Trophoblast cell (in vitro differentiated cells and primary cell): Measurements from ENCODE around the gene DOCK11.
A peak's percentile ranks its signal among the peaks of the same experiment; 100 is the strongest.

Experiments used
- DNase-seq, 2 donors: peaks; one replicate each; pipeline ENCODE4 v3.0.0-alpha.2; 2016
- H2AFZ ChIP-seq: 2 replicates; pipeline ENCODE4 v1.6.1; 2013; ENCODE audit warnings: low read length, moderate library complexity, mild to moderate bottlenecking; ENCODE audit not compliant: insufficient read depth, poor library complexity
- H2AK5ac ChIP-seq: 2 replicates; pipeline ENCODE4 v1.6.1; 2013; ENCODE audit warnings: mild to moderate bottlenecking, low read length
- H2BK120ac ChIP-seq: 2 replicates; pipeline ENCODE4 v1.6.1; 2013; ENCODE audit warnings: low read length, mild to moderate bottlenecking, moderate library complexity; ENCODE audit not compliant: insufficient read depth, poor library complexity
- H2BK12ac ChIP-seq: 2 replicates; pipeline ENCODE4 v1.6.1; 2013; ENCODE audit warnings: mild to moderate bottlenecking, low read length, moderate library complexity
- H2BK5ac ChIP-seq: 2 replicates; pipeline ENCODE4 v1.6.1; 2013; ENCODE audit warnings: low read length, low read depth, moderate library complexity, mild to moderate bottlenecking; ENCODE audit not compliant: poor library complexity
- H3K14ac ChIP-seq: 2 replicates; pipeline ENCODE4 v1.6.1; 2013; ENCODE audit warnings: mild to moderate bottlenecking, low read length
- H3K18ac ChIP-seq: 2 replicates; pipeline ENCODE4 v1.6.1; 2013; ENCODE audit warnings: mild to moderate bottlenecking, low read length
- H3K23ac ChIP-seq: 2 replicates; pipeline ENCODE4 v1.6.1; 2013; ENCODE audit warnings: low read length
- H3K27ac ChIP-seq: 2 replicates; pipeline ENCODE4 v1.5.1; 2013; ENCODE audit warnings: low read depth, mild to moderate bottlenecking, inconsistent platforms, low read length, moderate library complexity
- H3K27me3 ChIP-seq: 2 replicates; pipeline ENCODE4 v1.6.1; 2013; ENCODE audit warnings: inconsistent platforms, mild to moderate bottlenecking, low read length, moderate library complexity; ENCODE audit not compliant: insufficient read depth
- H3K36me3 ChIP-seq, 2 experiments: 1 replicate in 1 of 2; 2 replicates in 1 of 2; pipeline ENCODE4 v1.6.1; 2013; ENCODE audit warnings: low read length in 2 of 2, mild to moderate bottlenecking in 2 of 2, moderate library complexity in 1 of 2; ENCODE audit not compliant: insufficient read depth in 2 of 2, control insufficient read depth in 1 of 2
- H3K4ac ChIP-seq: 2 replicates; pipeline ENCODE4 v1.6.1; 2013; ENCODE audit warnings: low read depth, mild to moderate bottlenecking, low read length, moderate library complexity
- H3K4me1 ChIP-seq, 2 experiments: 1 replicate in 1 of 2; 2 replicates in 1 of 2; pipeline ENCODE4 v1.6.1; 2013; ENCODE audit warnings: low read length in 2 of 2, mild to moderate bottlenecking in 2 of 2, moderate library complexity in 1 of 2; ENCODE audit not compliant: insufficient read depth in 2 of 2, control insufficient read depth in 1 of 2
- H3K4me2 ChIP-seq: 2 replicates; pipeline ENCODE4 v1.6.1; 2013; ENCODE audit warnings: inconsistent platforms, mild to moderate bottlenecking, low read length, moderate library complexity
- H3K4me3 ChIP-seq: 2 replicates; pipeline ENCODE4 v1.5.1; 2013; ENCODE audit warnings: mild to moderate bottlenecking, low read depth, low read length, inconsistent platforms
- H3K79me1 ChIP-seq: one replicate; pipeline ENCODE4 v1.6.1; 2013; ENCODE audit warnings: low read length
- H3K79me2 ChIP-seq: 2 replicates; pipeline ENCODE4 v1.6.1; 2013; ENCODE audit warnings: low read length, mild to moderate bottlenecking; ENCODE audit not compliant: control insufficient read depth, insufficient read depth, poor library complexity
- H3K9ac ChIP-seq: 2 replicates; pipeline ENCODE4 v1.6.1; 2013; ENCODE audit warnings: mild to moderate bottlenecking, low read length
- H3K9me3 ChIP-seq: 2 replicates; pipeline ENCODE4 v1.6.1; 2013; ENCODE audit warnings: low read depth, mild to moderate bottlenecking, control low read depth, inconsistent platforms, low read length; ENCODE audit not compliant: insufficient read depth
- H4K12ac ChIP-seq: 2 replicates; pipeline ENCODE4 v1.6.1; 2013; ENCODE audit warnings: low read depth, mild to moderate bottlenecking, low read length, moderate library complexity
- H4K8ac ChIP-seq: 2 replicates; pipeline ENCODE4 v1.6.1; 2013; ENCODE audit warnings: low read depth, mild to moderate bottlenecking, low read length, moderate library complexity
- H4K91ac ChIP-seq: one replicate; pipeline ENCODE4 v1.6.1; 2013; ENCODE audit warnings: low read depth, mild to moderate bottlenecking, low read length, moderate library complexity
- WGBS: extraction: QIAGEN DNeasy Blood & Tissue Kit; methylation state at CpG from one replicate; pipeline ENCODE4 v1.1.7; 2013; ENCODE audit warnings: missing lambda C conversion rate; ENCODE audit not compliant: insufficient read length, insufficient coverage; ENCODE audit errors: extremely low coverage; 5-methylcytosine and 5-hydroxymethylcytosine counted together

Gene DOCK11

GRCh38 chrX:118623062-118623461 is 127.4 kb downstream of the DOCK11 start:
- no peaks in the 10 kb centered on the region for H3K4me1 ChIP-seq
- no peak overlapping the region for H3K4me2 ChIP-seq
- no peak overlapping the region for H2BK120ac ChIP-seq
- H3K79me2 ChIP-seq: no peaks in the 10 kb centered on the region
- no peak overlapping the region for H3K18ac ChIP-seq
- H2BK5ac ChIP-seq: no peak overlapping the region
- H3K23ac ChIP-seq: no peak overlapping the region
- H2AFZ ChIP-seq: no peak overlapping the region
- H3K27me3 ChIP-seq: no peaks in the 10 kb centered on the region
- H4K12ac ChIP-seq: no peak overlapping the region
- no peaks in the 10 kb centered on the region for H3K36me3 ChIP-seq
- H3K9ac ChIP-seq: no peak overlapping the region
- H3K27ac ChIP-seq: no peak overlapping the region
- WGBS: no CpG with 5 or more reads among the region's 3 CpGs
- no peak overlapping the region for H3K4me3 ChIP-seq
- no peak overlapping the region for H3K4ac ChIP-seq
- no peaks in the 10 kb centered on the region for H3K9me3 ChIP-seq
- no peak for DNase-seq
- no peak overlapping the region for H2BK12ac ChIP-seq
- no peaks in the 10 kb centered on the region for H3K79me1 ChIP-seq
- H4K91ac ChIP-seq: no peak overlapping the region
- H2AK5ac ChIP-seq: no peak overlapping the region
- no peak overlapping the region for H4K8ac ChIP-seq
- no peak overlapping the region for H3K14ac ChIP-seq

GRCh38 chrX:118626346-118626745 is 130.7 kb downstream of the DOCK11 start:
- Histone ChIP-seq H3K18ac (no peak overlapping the region), H2BK12ac (no peak overlapping the region), H2AFZ (no peak overlapping the region), H3K4ac (no peak overlapping the region), H3K79me1 (no peaks in the 10 kb centered on the region), H3K14ac (no peak overlapping the region), H2BK5ac (no peak overlapping the region), H3K27ac (no peak overlapping the region), H3K36me3 (no peaks in the 10 kb centered on the region), H4K91ac (no peak overlapping the region), H3K79me2 (no peaks in the 10 kb centered on the region), H3K4me2 (no peak overlapping the region), H4K8ac (no peak overlapping the region), H3K4me1 (no peaks in the 10 kb centered on the region), H2AK5ac (no peak overlapping the region), H3K9ac (no peak overlapping the region), H4K12ac (no peak overlapping the region), H3K4me3 (no peak overlapping the region), H2BK120ac (no peak overlapping the region), H3K23ac (no peak overlapping the region), H3K27me3 (no peaks in the 10 kb centered on the region), H3K9me3 (no peaks in the 10 kb centered on the region)
- no peak for DNase-seq
- no CpG with 5 or more reads among the region's 4 CpGs for WGBS

DNA sequence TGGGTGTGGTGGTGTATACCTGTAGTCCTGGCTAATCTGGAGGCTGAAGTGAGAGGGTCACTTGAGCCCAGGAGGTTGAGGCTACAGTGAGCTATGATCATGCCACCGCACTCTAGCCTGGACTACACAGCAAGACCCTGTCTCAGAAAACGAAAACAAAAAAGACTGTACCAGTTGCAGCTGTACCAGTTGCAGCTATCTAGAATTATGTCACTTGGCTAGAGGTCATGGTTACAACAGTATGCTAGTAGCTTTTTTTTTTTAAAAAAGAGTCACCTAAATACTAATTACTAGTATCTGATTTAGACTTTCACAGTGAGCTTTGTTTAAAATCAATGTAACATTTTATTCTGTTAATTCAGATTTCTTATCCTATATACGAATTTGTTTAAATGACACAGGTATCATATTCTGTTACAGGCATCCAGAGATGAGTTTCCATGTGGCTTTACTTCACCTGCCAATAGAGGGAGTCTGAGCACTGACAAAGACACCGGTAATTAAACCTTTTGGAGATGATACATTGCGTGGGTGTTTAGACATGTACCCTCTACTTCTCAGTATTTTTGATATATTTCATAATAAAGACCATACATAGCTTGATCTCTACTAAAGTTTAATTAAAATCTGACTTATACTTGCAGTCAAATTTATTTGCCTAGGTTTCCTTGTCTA is 131.6 kb downstream of the DOCK11 start:
- Histone ChIP-seq H3K4me2 (no peak overlapping the region), H3K79me2 (no peaks in the 10 kb centered on the region), H3K27ac (no peak overlapping the region), H3K4ac (no peak overlapping the region), H3K18ac (no peak overlapping the region), H2BK5ac (no peak overlapping the region), H2AFZ (no peak overlapping the region), H3K9me3 (no peaks in the 10 kb centered on the region), H4K8ac (no peak overlapping the region), H2BK120ac (no peak overlapping the region), H2BK12ac (no peak overlapping the region), H4K91ac (no peak overlapping the region), H3K4me1 (no peaks in the 10 kb centered on the region), H3K36me3 (no peaks in the 10 kb centered on the region), H3K4me3 (no peak overlapping the region), H4K12ac (no peak overlapping the region), H3K9ac (no peak overlapping the region), H3K27me3 (no peaks in the 10 kb centered on the region), H3K79me1 (no peaks in the 10 kb centered on the region), H2AK5ac (no peak overlapping the region), H3K23ac (no peak overlapping the region), H3K14ac (no peak overlapping the region)
- DNase-seq: peak in 1 of 2 donors; percentile 26
- no CpG with 5 or more reads among the region's 5 CpGs for WGBS

GRCh38 chrX:118630848-118631247 is 135.2 kb downstream of the DOCK11 start:
- no peak overlapping the region for H2AK5ac ChIP-seq
- H2BK120ac ChIP-seq: no peak overlapping the region

More at GRCh38 chrX:118630848-118631247, 135.2 kb downstream of the DOCK11 start:
- Histone ChIP-seq H3K9me3 (no peaks in the 10 kb centered on the region), H2BK5ac (no peak overlapping the region), H4K8ac (no peak overlapping the region), H2AFZ (no peak overlapping the region), H3K27me3 (no peaks in the 10 kb centered on the region), H3K18ac (no peak overlapping the region), H3K9ac (no peak overlapping the region), H3K79me2 (no peaks in the 10 kb centered on the region), H3K23ac (no peak overlapping the region), H3K4me2 (no peak overlapping the region), H3K4me3 (no peak overlapping the region), H3K14ac (no peak overlapping the region), H4K12ac (no peak overlapping the region), H4K91ac (no peak overlapping the region), H3K79me1 (no peaks in the 10 kb centered on the region), H3K4me1 (no peaks in the 10 kb centered on the region), H3K27ac (no peak overlapping the region), H3K36me3 (peaks cover 0 to 2% of the 10 kb centered on the region in 2 experiments), H3K4ac (no peak overlapping the region), H2BK12ac (no peak overlapping the region)
- no CpG with 5 or more reads among the region's 7 CpGs for WGBS
- no peak for DNase-seq
